ENCODE measurements around the gene MSRB2.

MSRB2 gene

DNA sequence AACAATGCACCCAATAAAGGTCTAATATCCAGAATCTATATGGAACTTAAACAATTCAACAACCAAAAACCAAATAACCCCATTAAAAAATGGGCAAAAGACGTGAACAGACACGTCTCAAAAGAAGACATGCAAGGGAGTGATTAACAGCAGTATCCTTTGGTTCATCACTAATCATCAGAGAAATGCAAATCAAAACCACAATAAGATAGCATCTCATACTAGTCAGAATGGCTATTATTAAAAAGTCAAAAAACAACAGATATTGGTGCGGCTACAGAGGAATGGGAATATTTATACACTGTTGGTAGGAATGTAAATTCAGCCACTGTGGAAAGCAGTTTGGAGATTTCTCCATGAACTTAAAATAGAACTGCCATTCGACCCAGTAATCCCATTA, 46.6 kb downstream of the MSRB2 start:
- TF ChIP-seq YY1 (IDR thresholded peaks at IDR 0.05; ENCODE audit: low read depth) (no peak), CEBPB (IDR thresholded peaks at IDR 0.05) (no peak), TAF1 (IDR thresholded peaks at IDR 0.05; ENCODE audit: low read depth) (no peak), RAD21 (IDR thresholded peaks at IDR 0.05; ENCODE audit: low read depth) (no peak), CREB1 (IDR thresholded peaks at IDR 0.05; ENCODE audit: low read depth) (no peak), NFIC (IDR thresholded peaks at IDR 0.05) (no peak), ZBTB7A (IDR thresholded peaks at IDR 0.05; ENCODE audit: low read depth) (no peak), FOXM1 (IDR thresholded peaks at IDR 0.05; ENCODE audit: borderline replicate concordance, low read depth) (no peak), TEAD4 (IDR thresholded peaks at IDR 0.05) (no peak), EP300 (IDR thresholded peaks at IDR 0.05; ENCODE audit: borderline replicate concordance) (no peak), TCF12 (IDR thresholded peaks at IDR 0.05; ENCODE audit: low read depth) (no peak), EGR1 (IDR thresholded peaks at IDR 0.05) (no peak)
- TF ChIP-seq, protein P1, sequence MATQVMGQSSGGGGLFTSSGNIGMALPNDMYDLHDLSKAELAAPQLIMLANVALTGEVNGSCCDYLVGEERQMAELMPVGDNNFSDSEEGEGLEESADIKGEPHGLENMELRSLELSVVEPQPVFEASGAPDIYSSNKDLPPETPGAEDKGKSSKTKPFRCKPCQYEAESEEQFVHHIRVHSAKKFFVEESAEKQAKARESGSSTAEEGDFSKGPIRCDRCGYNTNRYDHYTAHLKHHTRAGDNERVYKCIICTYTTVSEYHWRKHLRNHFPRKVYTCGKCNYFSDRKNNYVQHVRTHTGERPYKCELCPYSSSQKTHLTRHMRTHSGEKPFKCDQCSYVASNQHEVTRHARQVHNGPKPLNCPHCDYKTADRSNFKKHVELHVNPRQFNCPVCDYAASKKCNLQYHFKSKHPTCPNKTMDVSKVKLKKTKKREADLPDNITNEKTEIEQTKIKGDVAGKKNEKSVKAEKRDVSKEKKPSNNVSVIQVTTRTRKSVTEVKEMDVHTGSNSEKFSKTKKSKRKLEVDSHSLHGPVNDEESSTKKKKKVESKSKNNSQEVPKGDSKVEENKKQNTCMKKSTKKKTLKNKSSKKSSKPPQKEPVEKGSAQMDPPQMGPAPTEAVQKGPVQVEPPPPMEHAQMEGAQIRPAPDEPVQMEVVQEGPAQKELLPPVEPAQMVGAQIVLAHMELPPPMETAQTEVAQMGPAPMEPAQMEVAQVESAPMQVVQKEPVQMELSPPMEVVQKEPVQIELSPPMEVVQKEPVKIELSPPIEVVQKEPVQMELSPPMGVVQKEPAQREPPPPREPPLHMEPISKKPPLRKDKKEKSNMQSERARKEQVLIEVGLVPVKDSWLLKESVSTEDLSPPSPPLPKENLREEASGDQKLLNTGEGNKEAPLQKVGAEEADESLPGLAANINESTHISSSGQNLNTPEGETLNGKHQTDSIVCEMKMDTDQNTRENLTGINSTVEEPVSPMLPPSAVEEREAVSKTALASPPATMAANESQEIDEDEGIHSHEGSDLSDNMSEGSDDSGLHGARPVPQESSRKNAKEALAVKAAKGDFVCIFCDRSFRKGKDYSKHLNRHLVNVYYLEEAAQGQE (IDR thresholded peaks at IDR 0.05; ENCODE audit: low read depth): no peak
- TF ChIP-seq, protein P2, sequence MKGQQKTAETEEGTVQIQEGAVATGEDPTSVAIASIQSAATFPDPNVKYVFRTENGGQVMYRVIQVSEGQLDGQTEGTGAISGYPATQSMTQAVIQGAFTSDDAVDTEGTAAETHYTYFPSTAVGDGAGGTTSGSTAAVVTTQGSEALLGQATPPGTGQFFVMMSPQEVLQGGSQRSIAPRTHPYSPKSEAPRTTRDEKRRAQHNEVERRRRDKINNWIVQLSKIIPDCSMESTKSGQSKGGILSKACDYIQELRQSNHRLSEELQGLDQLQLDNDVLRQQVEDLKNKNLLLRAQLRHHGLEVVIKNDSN (IDR thresholded peaks at IDR 0.05): no peak
- TF ChIP-seq, protein P3, sequence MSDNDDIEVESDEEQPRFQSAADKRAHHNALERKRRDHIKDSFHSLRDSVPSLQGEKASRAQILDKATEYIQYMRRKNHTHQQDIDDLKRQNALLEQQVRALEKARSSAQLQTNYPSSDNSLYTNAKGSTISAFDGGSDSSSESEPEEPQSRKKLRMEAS (IDR thresholded peaks at IDR 0.05): no peak

DNA sequence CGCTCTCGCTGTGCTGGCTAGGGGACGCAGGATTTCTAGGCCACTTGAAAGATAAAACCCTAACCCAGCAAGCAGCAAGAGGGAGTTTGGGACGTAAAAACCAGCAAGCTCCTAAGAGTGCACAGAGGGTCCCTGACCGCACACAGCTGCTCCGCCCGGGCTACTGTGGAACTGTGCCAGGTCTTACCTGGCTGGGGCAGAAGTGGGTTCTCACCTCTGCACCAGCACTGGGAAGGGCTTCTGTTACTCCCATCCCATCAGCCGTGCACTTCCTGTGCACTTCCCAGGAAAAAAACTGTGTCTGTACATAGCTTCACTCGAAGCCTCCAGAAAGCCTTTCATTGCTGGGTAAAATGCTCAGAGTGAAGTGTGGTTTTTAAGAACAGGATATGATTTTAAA, 50.9 kb downstream of the MSRB2 start:
- TF ChIP-seq, protein P2 (IDR thresholded peaks at IDR 0.05): no peak
- no peak for TF ChIP-seq EP300 (IDR thresholded peaks at IDR 0.05; ENCODE audit: borderline replicate concordance)
- TF ChIP-seq RAD21 (IDR thresholded peaks at IDR 0.05; ENCODE audit: low read depth): no peak
- no peak for TF ChIP-seq ZBTB7A (IDR thresholded peaks at IDR 0.05; ENCODE audit: low read depth)
- TF ChIP-seq, protein P1 (IDR thresholded peaks at IDR 0.05; ENCODE audit: low read depth): no peak
- TF ChIP-seq EGR1 (IDR thresholded peaks at IDR 0.05): no peak
- no peak for TF ChIP-seq TEAD4 (IDR thresholded peaks at IDR 0.05)
- no peak for TF ChIP-seq CEBPB (IDR thresholded peaks at IDR 0.05)
- TF ChIP-seq YY1 (IDR thresholded peaks at IDR 0.05; ENCODE audit: low read depth): no peak
- TF ChIP-seq CREB1 (IDR thresholded peaks at IDR 0.05; ENCODE audit: low read depth): no peak
- no peak for TF ChIP-seq TCF12 (IDR thresholded peaks at IDR 0.05; ENCODE audit: low read depth)
- TF ChIP-seq, protein P3 (IDR thresholded peaks at IDR 0.05): no peak
- TF ChIP-seq NFIC (IDR thresholded peaks at IDR 0.05): no peak
- no peak for TF ChIP-seq TAF1 (IDR thresholded peaks at IDR 0.05; ENCODE audit: low read depth)

DNA sequence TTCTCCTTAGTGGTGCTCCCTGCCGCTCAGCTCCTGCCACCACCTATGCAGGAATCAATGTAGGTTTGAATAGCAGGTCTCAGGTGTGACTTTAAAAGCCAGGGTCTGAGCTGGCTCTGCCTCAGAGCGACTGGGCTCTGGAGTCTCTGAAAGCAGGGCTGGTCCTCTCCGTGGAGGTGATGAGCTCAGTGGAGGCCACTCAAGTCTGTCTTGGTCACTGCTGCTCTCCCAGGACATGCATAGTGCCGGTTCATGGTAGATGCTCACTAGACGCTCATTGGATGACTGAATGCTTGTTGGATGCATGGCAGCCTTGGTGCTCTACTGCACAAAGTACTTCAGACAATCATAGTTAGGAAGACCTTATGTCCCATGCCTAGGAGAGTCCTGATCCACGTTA, 51.7 kb downstream of the MSRB2 start:
- TF ChIP-seq ZBTB7A (IDR thresholded peaks at IDR 0.05; ENCODE audit: low read depth): no peak
- no peak for TF ChIP-seq CEBPB (IDR thresholded peaks at IDR 0.05)
- no peak for TF ChIP-seq TCF12 (IDR thresholded peaks at IDR 0.05; ENCODE audit: low read depth)
- TF ChIP-seq CREB1 (IDR thresholded peaks at IDR 0.05; ENCODE audit: low read depth): no peak
- no peak for TF ChIP-seq TEAD4 (IDR thresholded peaks at IDR 0.05)
- no peak for TF ChIP-seq TAF1 (IDR thresholded peaks at IDR 0.05; ENCODE audit: low read depth)
- TF ChIP-seq EP300 (IDR thresholded peaks at IDR 0.05; ENCODE audit: borderline replicate concordance): no peak
- no peak for TF ChIP-seq YY1 (IDR thresholded peaks at IDR 0.05; ENCODE audit: low read depth)

DNA sequence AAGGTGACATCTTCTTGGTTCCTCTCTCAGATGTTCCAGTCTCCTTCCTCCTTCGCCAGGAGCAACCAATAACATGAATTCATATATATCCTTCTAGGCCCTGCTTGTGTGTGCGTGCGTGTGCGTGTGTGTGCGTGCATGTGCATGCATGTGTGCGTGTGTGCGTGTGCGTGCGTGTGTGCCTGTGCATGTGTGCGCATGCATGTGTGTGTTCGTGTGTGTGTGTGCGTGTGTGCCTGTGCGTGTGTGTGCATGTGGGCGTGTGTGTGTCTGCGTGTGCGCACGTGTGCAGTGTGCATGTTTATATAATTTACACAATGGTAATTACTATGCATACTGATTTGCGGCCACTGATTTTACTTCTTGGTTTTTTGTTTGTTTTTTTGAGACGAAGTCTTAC, 52.8 kb downstream of the MSRB2 start:
- no peak for TF ChIP-seq TEAD4 (IDR thresholded peaks at IDR 0.05)
- TF ChIP-seq, protein P3 (IDR thresholded peaks at IDR 0.05): no peak
- no peak for TF ChIP-seq CREB1 (IDR thresholded peaks at IDR 0.05; ENCODE audit: low read depth)
- TF ChIP-seq, protein P2 (IDR thresholded peaks at IDR 0.05): no peak
- no peak for TF ChIP-seq EP300 (IDR thresholded peaks at IDR 0.05; ENCODE audit: borderline replicate concordance)
- TF ChIP-seq TCF12 (IDR thresholded peaks at IDR 0.05; ENCODE audit: low read depth): no peak
- TF ChIP-seq EGR1 (IDR thresholded peaks at IDR 0.05): no peak
- no peak for TF ChIP-seq FOXM1 (IDR thresholded peaks at IDR 0.05; ENCODE audit: borderline replicate concordance, low read depth)
- TF ChIP-seq, protein P1 (IDR thresholded peaks at IDR 0.05; ENCODE audit: low read depth): no peak
- no peak for TF ChIP-seq RAD21 (IDR thresholded peaks at IDR 0.05; ENCODE audit: low read depth)
- TF ChIP-seq NFIC (IDR thresholded peaks at IDR 0.05): no peak
- no peak for TF ChIP-seq YY1 (IDR thresholded peaks at IDR 0.05; ENCODE audit: low read depth)

Measured in Ishikawa (cell line).